HG02588 (cell line): ENCODE results near the gene SLITRK2.

ENCODE experiments used
- ATAC-seq: cut with Tn5 transposase; IDR thresholded peaks from one replicate; pipeline ENCODE4 v1.9.1; 2021; ENCODE audit warnings: mild to moderate bottlenecking, moderate library complexity; ENCODE audit not compliant: unreplicated experiment

The SLITRK2 gene

GRCh38 chrX:145817331-145818185 is at the start of gene SLITRK2:
Gene SLITRK2 (plus strand): TSS chrX:145817829. CDS start chrX:145822426, 4,597 bp downstream.
- ATAC-seq: no peak

GRCh38 chrX:145773006-145773405 is 44.6 kb upstream of the SLITRK2 start:
- no peak for ATAC-seq

GRCh38 chrX:145792281-145792680 is 25.3 kb upstream of the SLITRK2 start:
- no peak for ATAC-seq

GRCh38 chrX:145803508-145803907 is 14.1 kb upstream of the SLITRK2 start:
- ATAC-seq: no peak

GRCh38 chrX:145813081-145813480 is 4.5 kb upstream of the SLITRK2 start:
- no peak for ATAC-seq

- no peak for ATAC-seq
These were observed 871 bp upstream of the SLITRK2 start for GRCh38 chrX:145816601-145817315.

- no peak for ATAC-seq
These were observed 821 bp downstream of the SLITRK2 start for GRCh38 chrX:145818186-145819113.

GRCh38 chrX:145820825-145821224 is 3.2 kb downstream of the SLITRK2 start:
- no peak for ATAC-seq

- ATAC-seq: no peak
These were observed 3.8 kb downstream of the SLITRK2 start for GRCh38 chrX:145821291-145821897.

GRCh38 chrX:145821898-145822571 is 4.4 kb downstream of the SLITRK2 start:
- no peak for ATAC-seq

GRCh38 chrX:145823132-145823531 is 5.5 kb downstream of the SLITRK2 start:
- no peak for ATAC-seq

GRCh38 chrX:145825896-145826295 is 8.3 kb downstream of the SLITRK2 start:
- no peak for ATAC-seq

GRCh38 chrX:145826466-145826865 is 8.8 kb downstream of the SLITRK2 start:
- ATAC-seq: no peak

- no peak for ATAC-seq
These were observed 15.2 kb downstream of the SLITRK2 start for GRCh38 chrX:145832796-145833195.

- no peak for ATAC-seq
These were observed 22.9 kb downstream of the SLITRK2 start for GRCh38 chrX:145840531-145840930.

GRCh38 chrX:145843146-145843904 is 25.7 kb downstream of the SLITRK2 start:
- ATAC-seq: no peak

GRCh38 chrX:145844886-145845285 is 27.3 kb downstream of the SLITRK2 start:
- no peak for ATAC-seq

- no peak for ATAC-seq
These were observed 30.8 kb downstream of the SLITRK2 start for GRCh38 chrX:145848448-145848847.

- ATAC-seq: no peak
These were observed 31.2 kb downstream of the SLITRK2 start for GRCh38 chrX:145848857-145849256.
